Measurements from ENCODE around the gene IFNLR1. TPM values are rescaled to one million over a fixed set of nuclear protein-coding genes. Genes with fewer than 3 reads are reported as not detected.

Gene IFNLR1
- polyA plus RNA-seq, 1 donor (not counting 4 experiments of a cell fraction or from before 2014, with no cell fraction given) = 3.4 TPM

DNA sequence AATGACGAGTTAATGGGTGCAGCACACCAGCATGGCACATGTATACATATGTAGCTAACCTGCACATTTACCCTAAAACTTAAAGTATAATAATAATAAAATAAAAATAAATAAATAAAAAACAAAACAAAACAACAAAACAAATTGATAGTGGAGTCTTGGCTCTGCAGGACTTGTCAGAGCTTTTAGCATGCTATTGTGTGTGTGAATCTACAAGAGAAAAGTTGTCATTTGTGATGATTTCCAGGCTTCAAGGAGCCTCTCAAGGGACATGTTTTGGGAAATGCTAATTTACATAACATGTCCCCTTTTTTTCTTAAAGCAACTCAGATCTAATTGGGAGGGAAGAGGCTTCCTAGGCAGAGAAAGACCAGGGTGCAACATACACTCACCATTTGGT is 53.3 kb downstream of the IFNLR1 start:
- H3K4me3 ChIP-seq (ENCODE audit: control insufficient read depth in 2 of 3, extremely low read depth in 1 of 3, insufficient read depth in 2 of 3, low read depth in 1 of 3, low read length in 3 of 3) = no peak overlapping the region
- no peaks in the 10 kb centered on the region for H3K9me3 ChIP-seq (ENCODE audit: control insufficient read depth, low read depth, low read length)
- no peaks in the 10 kb centered on the region for H3K79me2 ChIP-seq (ENCODE audit: control insufficient read depth, insufficient read depth, low read length)
- TF ChIP-seq, protein P1, sequence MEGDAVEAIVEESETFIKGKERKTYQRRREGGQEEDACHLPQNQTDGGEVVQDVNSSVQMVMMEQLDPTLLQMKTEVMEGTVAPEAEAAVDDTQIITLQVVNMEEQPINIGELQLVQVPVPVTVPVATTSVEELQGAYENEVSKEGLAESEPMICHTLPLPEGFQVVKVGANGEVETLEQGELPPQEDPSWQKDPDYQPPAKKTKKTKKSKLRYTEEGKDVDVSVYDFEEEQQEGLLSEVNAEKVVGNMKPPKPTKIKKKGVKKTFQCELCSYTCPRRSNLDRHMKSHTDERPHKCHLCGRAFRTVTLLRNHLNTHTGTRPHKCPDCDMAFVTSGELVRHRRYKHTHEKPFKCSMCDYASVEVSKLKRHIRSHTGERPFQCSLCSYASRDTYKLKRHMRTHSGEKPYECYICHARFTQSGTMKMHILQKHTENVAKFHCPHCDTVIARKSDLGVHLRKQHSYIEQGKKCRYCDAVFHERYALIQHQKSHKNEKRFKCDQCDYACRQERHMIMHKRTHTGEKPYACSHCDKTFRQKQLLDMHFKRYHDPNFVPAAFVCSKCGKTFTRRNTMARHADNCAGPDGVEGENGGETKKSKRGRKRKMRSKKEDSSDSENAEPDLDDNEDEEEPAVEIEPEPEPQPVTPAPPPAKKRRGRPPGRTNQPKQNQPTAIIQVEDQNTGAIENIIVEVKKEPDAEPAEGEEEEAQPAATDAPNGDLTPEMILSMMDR (optimal IDR thresholded peaks at IDR 0.05 in 1 of 3, IDR thresholded peaks at IDR 0.05 in 1 of 3, conservative IDR thresholded peaks at IDR 0.05 in 1 of 3; ENCODE audit: extremely low read depth in 1 of 3, insufficient read depth in 2 of 3, low read length in 3 of 3) = no peak
- TF ChIP-seq EZH2 (IDR thresholded peaks at IDR 0.05; ENCODE audit: low read length) = no peak
- H3K9ac ChIP-seq (ENCODE audit: control insufficient read depth, extremely low read depth, insufficient read depth, low read length) = no peak overlapping the region
- H3K4me1 ChIP-seq (ENCODE audit: control insufficient read depth, extremely low read depth, insufficient read depth, low read length) = no peaks in the 10 kb centered on the region
- H4K20me1 ChIP-seq (ENCODE audit: control insufficient read depth, extremely low read depth, insufficient read depth, low read length) = no peaks in the 10 kb centered on the region
- H3K27ac ChIP-seq (ENCODE audit: control insufficient read depth, insufficient read depth, low read length) = no peak overlapping the region
- dilution Hi-C loops (cut with MboI; ENCODE audit: extremely low pct_ligation_motif_present, low sequenced_read_pairs) = no loop called here
- H2AFZ ChIP-seq (ENCODE audit: control insufficient read depth, low read length) = no peak overlapping the region
- H3K4me2 ChIP-seq (ENCODE audit: control insufficient read depth, extremely low read depth, insufficient read depth, low read depth, low read length) = no peak overlapping the region
- no peaks in the 10 kb centered on the region for H3K27me3 ChIP-seq (ENCODE audit: control insufficient read depth, extremely low read depth, insufficient read depth, low read length)
- FAIRE-seq = no peak
- no peaks in the 10 kb centered on the region for H3K9me1 ChIP-seq (ENCODE audit: control insufficient read depth, extremely low read depth, insufficient read depth, low read length)
- H3K36me3 ChIP-seq (ENCODE audit: control insufficient read depth in 2 of 2, extremely low read depth in 1 of 2, insufficient read depth in 2 of 2, low read length in 2 of 2) = no peaks in the 10 kb centered on the region
- DNase-seq (ENCODE audit: low read depth, low spot score) = no peak

DNA sequence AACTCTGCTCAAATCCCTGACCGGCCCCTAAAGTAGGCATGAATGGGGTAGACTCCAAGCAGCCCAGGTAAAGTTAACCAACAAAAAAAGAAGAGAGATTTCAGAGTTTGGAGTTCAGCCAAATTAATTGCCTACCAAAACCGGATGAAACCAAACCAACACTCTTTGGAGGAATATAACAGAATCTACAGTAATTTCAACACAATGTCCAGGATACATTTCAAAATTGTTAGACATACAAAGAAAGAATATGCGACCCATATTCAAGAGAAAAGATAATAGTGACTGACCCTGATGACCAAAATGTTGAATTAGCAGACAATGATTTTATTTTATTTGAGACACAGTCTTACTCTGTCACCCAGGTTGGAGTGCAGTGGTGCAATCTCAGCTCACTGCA is 56.7 kb downstream of the IFNLR1 start:
- Histone ChIP-seq H3K4me2 (ENCODE audit: control insufficient read depth, extremely low read depth, insufficient read depth, low read depth, low read length) (no peak overlapping the region), H4K20me1 (ENCODE audit: control insufficient read depth, extremely low read depth, insufficient read depth, low read length) (no peaks in the 10 kb centered on the region), H3K27me3 (ENCODE audit: control insufficient read depth, extremely low read depth, insufficient read depth, low read length) (no peaks in the 10 kb centered on the region), H3K36me3 (ENCODE audit: control insufficient read depth in 2 of 2, extremely low read depth in 1 of 2, insufficient read depth in 2 of 2, low read length in 2 of 2) (peaks cover 0 to 2% of the 10 kb centered on the region in 2 experiments), H3K4me3 (ENCODE audit: control insufficient read depth in 2 of 3, extremely low read depth in 1 of 3, insufficient read depth in 2 of 3, low read depth in 1 of 3, low read length in 3 of 3) (no peak overlapping the region), H3K9me3 (ENCODE audit: control insufficient read depth, low read depth, low read length) (no peaks in the 10 kb centered on the region), H3K79me2 (ENCODE audit: control insufficient read depth, insufficient read depth, low read length) (no peaks in the 10 kb centered on the region), H3K9ac (ENCODE audit: control insufficient read depth, extremely low read depth, insufficient read depth, low read length) (no peak overlapping the region), H3K9me1 (ENCODE audit: control insufficient read depth, extremely low read depth, insufficient read depth, low read length) (no peaks in the 10 kb centered on the region), H3K4me1 (ENCODE audit: control insufficient read depth, extremely low read depth, insufficient read depth, low read length) (no peaks in the 10 kb centered on the region), H2AFZ (ENCODE audit: control insufficient read depth, low read length) (no peak overlapping the region), H3K27ac (ENCODE audit: control insufficient read depth, insufficient read depth, low read length) (no peak overlapping the region)
- dilution Hi-C loops (cut with MboI; ENCODE audit: extremely low pct_ligation_motif_present, low sequenced_read_pairs) = no loop called here
- FAIRE-seq (no peak), DNase-seq (ENCODE audit: low read depth, low spot score) (no peak)
- TF ChIP-seq EZH2 (IDR thresholded peaks at IDR 0.05; ENCODE audit: low read length) = no peak
- TF ChIP-seq, protein P1 (optimal IDR thresholded peaks at IDR 0.05 in 1 of 3, IDR thresholded peaks at IDR 0.05 in 1 of 3, conservative IDR thresholded peaks at IDR 0.05 in 1 of 3; ENCODE audit: extremely low read depth in 1 of 3, insufficient read depth in 2 of 3, low read length in 3 of 3) = no peak
